Vagina (tissue), 2 donors: ENCODE results near the gene KCNK10. TPM values are rescaled to one million over a fixed set of nuclear protein-coding genes. Genes with fewer than 3 reads are reported as not detected.

Experiments
- DNase-seq, 2 donors: peaks; one replicate each; pipeline ENCODE4 v3.0.0-alpha.2; 2017; ENCODE audit errors: extremely low spot score in 2 of 2
- H3K27ac ChIP-seq: fragments of 200-600 bp; sonication (generic); one replicate; pipeline ENCODE4 v1.5.1; 2019
- H3K27me3 ChIP-seq: fragments of 200-600 bp; sonication (generic); one replicate; pipeline ENCODE4 v1.5.1; 2019
- H3K36me3 ChIP-seq, 2 donors: fragments of 200-600 bp; sonication (generic); one replicate each; pipeline ENCODE4 v1.5.1; 2017 to 2019
- H3K4me1 ChIP-seq: fragments of 200-600 bp; sonication (generic); one replicate; pipeline ENCODE4 v1.5.1; 2019
- H3K4me3 ChIP-seq, 2 donors: fragments of 200-600 bp; sonication (generic); 1 replicate in 1 of 2; 2 replicates in 1 of 2; pipeline ENCODE4 v1.5.1; 2016 to 2019
- H3K9me3 ChIP-seq: fragments of 200-600 bp; sonication (generic); one replicate; pipeline ENCODE4 v1.5.1; 2019
- POLR2A ChIP-seq, 2 donors: fragments of 450-650 bp; IDR thresholded peaks; one replicate each; pipeline ENCODE4 v1.6.1; 2017; ENCODE audit warnings: antibody characterized with exemption in 2 of 2, mild to moderate bottlenecking in 2 of 2, moderate library complexity in 2 of 2
- POLR2AphosphoS5 ChIP-seq, 2 donors: sonication (generic); formaldehyde crosslinking; IDR thresholded peaks; one replicate each; pipeline ENCODE4 v1.9.0; 2017; ENCODE audit warnings: antibody characterized with exemption in 2 of 2, mild to moderate bottlenecking in 2 of 2, low read depth in 1 of 2; ENCODE audit not compliant: insufficient read depth in 1 of 2
- intact Hi-C: fragments of 100-400 bp; cut with DNase I; formaldehyde crosslinking; loops from one replicate; pipeline ENCODE4 v1.15.1; 2023
- total RNA-seq: library from RNA; depleted of rRNA; stranded (reverse); fragments of >200 nt; gene quantifications from one replicate; pipeline ENCODE4 v1.2.3, GENCODE V29; 2016
- TF ChIP-seq, protein P1 (sequence below), 3 experiments: fragments of 450-650 bp in 2 of 3; fragments of 200-600 bp in 1 of 3; sonication (generic) in 1 of 3; IDR thresholded peaks; one replicate each; pipeline ENCODE4 v1.5.1; 2017 to 2019; ENCODE audit warnings: antibody characterized with exemption in 3 of 3, mild to moderate bottlenecking in 2 of 3, moderate library complexity in 2 of 3

The KCNK10 gene
- total RNA-seq, 1 donor from 2014 or later = 0.25 TPM

DNA sequence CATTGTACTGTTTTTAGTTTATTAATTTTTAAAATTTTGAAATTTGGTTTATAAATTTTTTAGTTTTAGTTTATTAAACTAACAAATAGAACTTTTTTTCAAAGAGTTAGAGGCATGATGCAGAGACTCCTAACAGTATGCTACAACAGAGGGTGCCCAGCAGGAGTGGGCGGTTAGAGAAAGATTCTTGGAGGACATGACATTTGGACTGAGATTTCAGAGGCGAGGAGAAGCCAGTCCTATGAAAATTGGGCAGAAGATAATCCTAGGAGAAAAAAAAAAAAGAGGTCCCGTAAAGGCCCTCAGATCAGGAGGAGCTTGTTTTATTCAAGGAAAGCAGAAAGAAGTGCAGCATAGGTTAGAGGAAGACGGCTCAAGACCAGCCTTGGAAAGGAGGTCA lies 21.7 kb downstream of the KCNK10 start:
- H3K4me3 ChIP-seq = no peak overlapping the region
- TF ChIP-seq POLR2AphosphoS5 (IDR thresholded peaks at IDR 0.05; ENCODE audit: insufficient read depth in 1 of 2, low read depth in 1 of 2) (no peak), POLR2A (IDR thresholded peaks at IDR 0.05) (no peak)
- TF ChIP-seq, protein P1, sequence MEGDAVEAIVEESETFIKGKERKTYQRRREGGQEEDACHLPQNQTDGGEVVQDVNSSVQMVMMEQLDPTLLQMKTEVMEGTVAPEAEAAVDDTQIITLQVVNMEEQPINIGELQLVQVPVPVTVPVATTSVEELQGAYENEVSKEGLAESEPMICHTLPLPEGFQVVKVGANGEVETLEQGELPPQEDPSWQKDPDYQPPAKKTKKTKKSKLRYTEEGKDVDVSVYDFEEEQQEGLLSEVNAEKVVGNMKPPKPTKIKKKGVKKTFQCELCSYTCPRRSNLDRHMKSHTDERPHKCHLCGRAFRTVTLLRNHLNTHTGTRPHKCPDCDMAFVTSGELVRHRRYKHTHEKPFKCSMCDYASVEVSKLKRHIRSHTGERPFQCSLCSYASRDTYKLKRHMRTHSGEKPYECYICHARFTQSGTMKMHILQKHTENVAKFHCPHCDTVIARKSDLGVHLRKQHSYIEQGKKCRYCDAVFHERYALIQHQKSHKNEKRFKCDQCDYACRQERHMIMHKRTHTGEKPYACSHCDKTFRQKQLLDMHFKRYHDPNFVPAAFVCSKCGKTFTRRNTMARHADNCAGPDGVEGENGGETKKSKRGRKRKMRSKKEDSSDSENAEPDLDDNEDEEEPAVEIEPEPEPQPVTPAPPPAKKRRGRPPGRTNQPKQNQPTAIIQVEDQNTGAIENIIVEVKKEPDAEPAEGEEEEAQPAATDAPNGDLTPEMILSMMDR (IDR thresholded peaks at IDR 0.05) = no peak
- intact Hi-C loops = no loop called here
- H3K27ac ChIP-seq = no peak overlapping the region
- no peaks in the 10 kb centered on the region for H3K4me1 ChIP-seq
- no peaks in the 10 kb centered on the region for H3K36me3 ChIP-seq
- DNase-seq = no peak
- H3K9me3 ChIP-seq = no peaks in the 10 kb centered on the region
- no peaks in the 10 kb centered on the region for H3K27me3 ChIP-seq

DNA sequence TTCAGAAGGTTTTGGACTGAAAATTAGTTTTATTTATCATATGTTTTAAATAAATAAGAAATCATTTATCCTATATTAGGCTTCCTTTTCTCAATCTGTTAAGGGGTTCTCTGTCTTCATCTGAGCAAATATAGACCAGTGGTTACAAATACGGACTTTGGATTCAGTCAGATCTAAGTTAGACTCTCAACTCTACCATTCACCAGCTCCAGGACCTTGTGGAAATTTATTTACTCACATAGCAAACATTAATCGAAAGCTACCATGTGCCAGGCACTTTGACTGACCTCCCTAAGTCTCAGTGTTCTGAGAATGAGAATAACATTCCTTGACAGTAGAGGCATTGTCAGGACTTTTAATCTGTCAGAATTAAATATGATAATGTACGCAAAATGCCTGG lies 22.3 kb downstream of the KCNK10 start:
- intact Hi-C loops = no loop called here

DNA sequence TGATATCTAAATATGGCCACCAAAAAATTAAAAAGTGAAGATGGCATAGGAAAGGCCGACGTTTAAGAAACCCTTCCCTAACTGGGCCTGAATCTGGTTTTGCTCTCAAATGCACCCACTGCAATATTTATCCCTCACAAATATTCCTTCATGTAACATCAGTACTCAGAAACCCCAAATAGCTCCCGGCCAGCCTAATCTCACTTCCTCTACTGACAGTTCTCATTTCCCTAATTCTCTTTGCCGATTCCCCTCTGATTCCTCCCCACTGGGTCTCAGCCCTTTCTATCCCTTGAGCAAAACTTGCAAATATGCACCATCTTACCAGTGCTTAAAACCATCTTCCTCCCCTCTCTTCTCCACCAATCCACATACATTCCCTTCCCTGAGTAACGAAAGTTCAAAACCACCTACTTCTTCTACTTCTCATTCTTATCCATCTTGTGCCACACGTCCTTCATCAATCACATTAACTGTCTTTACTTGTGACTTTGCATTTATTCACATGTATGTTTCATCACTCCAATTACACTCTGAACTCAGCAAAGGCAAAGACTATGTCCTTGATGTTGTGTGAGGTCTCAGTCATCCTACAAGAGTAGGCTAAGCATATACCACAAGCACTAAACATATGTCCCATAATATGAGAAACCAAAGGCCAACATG lies 23.1 kb downstream of the KCNK10 start:
- Histone ChIP-seq H3K4me1 (no peaks in the 10 kb centered on the region), H3K4me3 (no peak overlapping the region), H3K9me3 (no peaks in the 10 kb centered on the region), H3K27me3 (no peaks in the 10 kb centered on the region), H3K27ac (no peak overlapping the region), H3K36me3 (no peaks in the 10 kb centered on the region)
- no peak for DNase-seq
- no peak for TF ChIP-seq POLR2A (IDR thresholded peaks at IDR 0.05)
- TF ChIP-seq, protein P1 (IDR thresholded peaks at IDR 0.05) = no peak
- no peak for TF ChIP-seq POLR2AphosphoS5 (IDR thresholded peaks at IDR 0.05; ENCODE audit: insufficient read depth in 1 of 2, low read depth in 1 of 2)
- intact Hi-C loops = no loop called here

More for the DNA sequence above, 22.3 kb downstream of the KCNK10 start:
- no peaks in the 10 kb centered on the region for H3K27me3 ChIP-seq
- TF ChIP-seq POLR2AphosphoS5 (IDR thresholded peaks at IDR 0.05; ENCODE audit: insufficient read depth in 1 of 2, low read depth in 1 of 2) (no peak), POLR2A (IDR thresholded peaks at IDR 0.05) (no peak)
- TF ChIP-seq, protein P1 (IDR thresholded peaks at IDR 0.05) = no peak
- H3K9me3 ChIP-seq = no peaks in the 10 kb centered on the region
- no peaks in the 10 kb centered on the region for H3K4me1 ChIP-seq
- no peak overlapping the region for H3K27ac ChIP-seq
- DNase-seq = no peak
- no peaks in the 10 kb centered on the region for H3K36me3 ChIP-seq
- H3K4me3 ChIP-seq = no peak overlapping the region

DNA sequence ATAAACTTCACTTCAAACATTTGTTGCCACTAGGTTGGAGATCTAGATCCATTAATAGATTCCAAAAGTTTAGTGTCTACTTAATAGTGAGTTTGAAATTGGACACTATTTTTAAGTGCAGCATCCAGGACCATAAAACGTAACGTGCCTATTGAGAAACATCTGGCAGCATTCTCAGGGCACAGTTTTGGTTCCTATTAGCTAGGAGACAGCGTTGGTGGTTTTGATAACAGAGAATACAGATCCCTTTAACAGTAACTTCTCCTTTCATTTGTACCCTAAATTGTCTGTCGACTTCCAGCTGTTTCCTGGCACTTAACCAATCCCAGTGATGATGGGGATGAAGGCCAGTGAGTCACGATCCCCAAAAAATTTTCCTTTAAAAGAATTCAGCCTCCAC lies 25.8 kb downstream of the KCNK10 start:
- Histone ChIP-seq H3K4me1 (no peaks in the 10 kb centered on the region), H3K36me3 (no peaks in the 10 kb centered on the region), H3K27ac (no peak overlapping the region), H3K4me3 (no peak overlapping the region), H3K9me3 (no peaks in the 10 kb centered on the region), H3K27me3 (no peaks in the 10 kb centered on the region)
- intact Hi-C loops = no loop called here
- no peak for DNase-seq
- TF ChIP-seq, protein P1 (IDR thresholded peaks at IDR 0.05) = no peak
- TF ChIP-seq POLR2A (IDR thresholded peaks at IDR 0.05) = no peak
- TF ChIP-seq POLR2AphosphoS5 (IDR thresholded peaks at IDR 0.05; ENCODE audit: insufficient read depth in 1 of 2, low read depth in 1 of 2) = no peak

DNA sequence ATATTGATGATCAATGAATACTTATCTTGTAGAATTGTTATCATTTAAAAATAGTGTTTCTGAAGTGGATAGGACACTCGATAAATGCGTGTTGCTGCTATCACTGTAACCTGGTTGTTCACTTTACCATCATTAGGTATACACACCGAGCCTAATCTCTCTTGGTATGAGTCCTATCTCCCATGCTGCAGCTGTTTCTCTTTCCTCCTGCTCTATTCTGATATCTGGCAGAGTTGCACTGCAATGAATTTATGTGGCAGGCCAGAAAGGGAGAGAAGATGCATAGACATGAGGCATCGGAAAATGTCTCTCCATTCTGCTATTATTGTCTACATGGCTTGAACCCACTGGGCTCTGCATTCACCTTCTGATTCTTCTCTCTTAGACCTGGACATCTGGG lies 26.7 kb downstream of the KCNK10 start:
- Histone ChIP-seq H3K4me1 (no peaks in the 10 kb centered on the region), H3K9me3 (no peaks in the 10 kb centered on the region), H3K27me3 (no peaks in the 10 kb centered on the region), H3K36me3 (no peaks in the 10 kb centered on the region), H3K27ac (no peak overlapping the region), H3K4me3 (no peak overlapping the region)
- TF ChIP-seq, protein P1 (IDR thresholded peaks at IDR 0.05) = no peak
- no peak for DNase-seq
- intact Hi-C loops = no loop called here
